Activated CD4-positive, alpha-beta T cell treated with anti-CD3 and anti-CD28 coated beads, Interleukin-2, amount 50 U/mL, for 1 hour (primary cell): ENCODE measurements around the gene MXI1.
"Not testable (repeated sequence)": the region's sequence is repeated elsewhere in the genome, so short reads cannot be mapped to it uniquely, and the experiment has no call there.

Experiments used
- DNase-seq: peaks from one replicate; pipeline ENCODE4 v3.0.0-alpha.2; 2020

The MXI1 gene

GRCh38 chr10:110244550-110244949, 37.1 kb downstream of the MXI1 start:
- no peak for DNase-seq

- DNase-seq: not testable (repeated sequence)
These were observed 40.4 kb downstream of the MXI1 start for GRCh38 chr10:110247833-110248232.

- not testable (repeated sequence) for DNase-seq
These were observed 42.1 kb downstream of the MXI1 start for GRCh38 chr10:110249489-110249888.

GRCh38 chr10:110251392-110251791, 44.0 kb downstream of the MXI1 start:
- not testable (repeated sequence) for DNase-seq

- no peak for DNase-seq
These were observed 44.7 kb downstream of the MXI1 start for GRCh38 chr10:110252151-110252550.

GRCh38 chr10:110254467-110254866, 47.1 kb downstream of the MXI1 start:
- DNase-seq: no peak

- no peak for DNase-seq
These were observed 51.1 kb downstream of the MXI1 start for GRCh38 chr10:110258542-110258941.

- no peak for DNase-seq
These were observed 51.9 kb downstream of the MXI1 start for GRCh38 chr10:110259317-110259716.

GRCh38 chr10:110260746-110261477, 53.5 kb downstream of the MXI1 start:
- DNase-seq: no peak

- DNase-seq: no peak
These were observed 55.8 kb downstream of the MXI1 start for GRCh38 chr10:110263164-110263563.

- no peak for DNase-seq
These were observed 58.3 kb downstream of the MXI1 start for GRCh38 chr10:110265573-110266193.

GRCh38 chr10:110267276-110267675, 59.9 kb downstream of the MXI1 start:
- no peak for DNase-seq

- no peak for DNase-seq
These were observed 61.0 kb downstream of the MXI1 start for GRCh38 chr10:110268442-110268841.

GRCh38 chr10:110268971-110269370, 61.6 kb downstream of the MXI1 start:
- no peak for DNase-seq

- DNase-seq: no peak
These were observed 62.2 kb downstream of the MXI1 start for GRCh38 chr10:110269374-110270318.

GRCh38 chr10:110272995-110273394, 65.6 kb downstream of the MXI1 start:
- DNase-seq: not testable (repeated sequence)

- peak; percentile 43 for DNase-seq
These were observed 66.1 kb downstream of the MXI1 start for GRCh38 chr10:110273474-110273873.

- no peak for DNase-seq
These were observed 66.7 kb downstream of the MXI1 start for GRCh38 chr10:110274072-110274627.

- no peak for DNase-seq
These were observed 67.2 kb downstream of the MXI1 start for GRCh38 chr10:110274647-110275046.

GRCh38 chr10:110275128-110275729, 67.8 kb downstream of the MXI1 start:
- no peak for DNase-seq

GRCh38 chr10:110276603-110277002, 69.2 kb downstream of the MXI1 start:
- DNase-seq: no peak

GRCh38 chr10:110277591-110277990, 70.2 kb downstream of the MXI1 start:
- DNase-seq: no peak
